Activated CD4-positive, alpha-beta memory T cell treated with anti-CD3 and anti-CD28 coated beads for 36 hours (primary cell): ENCODE data around the gene MEI1. TPM values are rescaled to one million over a fixed set of nuclear protein-coding genes. Genes with fewer than 3 reads are reported as not detected.
"Not testable (repeated sequence)": the region's sequence is repeated elsewhere in the genome, so short reads cannot be mapped to it uniquely, and the experiment has no call there.

Source experiments
- CTCF ChIA-PET: fragments of 350-600 bp; sonication (Branson Sonifier 250); formaldehyde crosslinking; loops from one replicate; lab custom pipeline; 2021; ENCODE audit warnings: antibody characterized with exemption, inconsistent platforms; lab: Charles Lee
- POLR2A ChIA-PET: fragments of 350-600 bp; sonication (Branson Sonifier 250); formaldehyde crosslinking; loops from one replicate; lab custom pipeline; 2021; ENCODE audit warnings: antibody characterized with exemption; lab: Charles Lee
- DNase-seq: peaks from one replicate; pipeline ENCODE4 v3.0.0-alpha.2; 2020
- H3K27ac Mint-ChIP-seq: one replicate; pipeline ENCODE4 v1.8.0; 2021; ENCODE audit warnings: mixed read lengths
- H3K27me3 Mint-ChIP-seq: one replicate; pipeline ENCODE4 v1.8.0; 2021; ENCODE audit warnings: mixed read lengths
- H3K36me3 Mint-ChIP-seq: one replicate; pipeline ENCODE4 v1.8.0; 2021; ENCODE audit warnings: mixed read lengths
- H3K4me1 Mint-ChIP-seq: one replicate; pipeline ENCODE4 v1.8.0; 2021; ENCODE audit warnings: low read depth, mixed read lengths
- H3K4me3 Mint-ChIP-seq: one replicate; pipeline ENCODE4 v1.8.0; 2021; ENCODE audit warnings: mild to moderate bottlenecking, mixed read lengths
- H3K9me3 Mint-ChIP-seq: one replicate; pipeline ENCODE4 v1.8.0; 2021; ENCODE audit warnings: mixed read lengths
- intact Hi-C: fragments of 100-400 bp; cut with micrococcal nuclease; formaldehyde crosslinking; loops from one replicate; pipeline ENCODE4 v1.15.1; 2023
- total RNA-seq, 2 experiments: library from RNA; stranded (reverse); gene quantifications; one replicate each; pipeline ENCODE4 v1.2.3, GENCODE V29; 2021

MEI1 gene
- total RNA-seq, 2 experiments from 2014 or later = 51.3 to 52.3 TPM

DNA sequence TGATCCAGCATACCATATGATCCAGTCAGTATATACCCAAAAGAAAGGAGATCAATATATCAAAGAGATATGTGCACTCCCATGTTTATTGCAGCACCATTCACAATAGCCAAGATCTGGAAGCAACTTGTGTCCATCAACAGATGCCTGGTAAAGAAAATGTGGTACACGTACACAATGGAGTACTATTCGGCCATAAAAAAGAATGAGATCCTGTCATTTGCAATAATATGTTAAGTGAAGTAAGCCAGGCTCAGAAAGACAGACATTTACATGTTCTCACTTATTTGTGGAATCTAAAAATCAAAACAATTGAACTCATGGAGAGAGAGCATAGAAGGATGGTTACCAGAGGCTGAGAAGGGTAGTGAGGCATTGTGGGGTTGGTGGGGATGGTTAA, 37.6 kb upstream of the MEI1 start:
- intact Hi-C loops = no loop called here
- H3K9me3 Mint-ChIP-seq = no peaks in the 10 kb centered on the region
- ChIA-PET POLR2A (no interaction called here), CTCF (no interaction called here)
- no peak for DNase-seq
- H3K4me3 Mint-ChIP-seq = no peak overlapping the region
- peaks cover 3% of the 10 kb centered on the region for H3K4me1 Mint-ChIP-seq
- no peak overlapping the region for H3K27ac Mint-ChIP-seq
- H3K36me3 Mint-ChIP-seq = peaks cover 46% of the 10 kb centered on the region
- H3K27me3 Mint-ChIP-seq = no peaks in the 10 kb centered on the region

GRCh38 chr22:41663594-41663993, 35.7 kb upstream of the MEI1 start:
- H3K4me1 Mint-ChIP-seq, H3K4me3 Mint-ChIP-seq, DNase-seq, H3K27me3 Mint-ChIP-seq, intact Hi-C loops, H3K9me3 Mint-ChIP-seq: not testable (repeated sequence)
- ChIA-PET CTCF (interaction anchor here (1.2 kb wide), 1 partner anchor 9 kb away, joined by 3 read pairs; no protein-coding TSS in a partner anchor), POLR2A (interaction anchor here (0.6 to 1.0 kb wide), 3 partner anchors 13 to 321 kb away, joined by 3 read pairs; partner anchors contain the start of gene XRCC6)
- peak overlapping the region; percentile 10 for H3K27ac Mint-ChIP-seq
- H3K36me3 Mint-ChIP-seq = peaks cover 35% of the 10 kb centered on the region

GRCh38 chr22:41664490-41664889, 34.8 kb upstream of the MEI1 start:
- intact Hi-C loops = no loop called here
- H3K9me3 Mint-ChIP-seq = no peaks in the 10 kb centered on the region
- no peak overlapping the region for H3K27ac Mint-ChIP-seq
- H3K36me3 Mint-ChIP-seq = peaks cover 31% of the 10 kb centered on the region
- ChIA-PET POLR2A (interaction anchor here (0.7 to 1.0 kb wide), 2 partner anchors 14 to 43 kb away, joined by 3 read pairs; partner anchors contain the start of gene XRCC6), CTCF (interaction anchor here (0.9 kb wide), 1 partner anchor 33 kb away, joined by 3 read pairs; no protein-coding TSS in a partner anchor)
- no peak for DNase-seq
- no peaks in the 10 kb centered on the region for H3K27me3 Mint-ChIP-seq
- H3K4me3 Mint-ChIP-seq = no peak overlapping the region
- H3K4me1 Mint-ChIP-seq = peaks cover 13% of the 10 kb centered on the region

DNA sequence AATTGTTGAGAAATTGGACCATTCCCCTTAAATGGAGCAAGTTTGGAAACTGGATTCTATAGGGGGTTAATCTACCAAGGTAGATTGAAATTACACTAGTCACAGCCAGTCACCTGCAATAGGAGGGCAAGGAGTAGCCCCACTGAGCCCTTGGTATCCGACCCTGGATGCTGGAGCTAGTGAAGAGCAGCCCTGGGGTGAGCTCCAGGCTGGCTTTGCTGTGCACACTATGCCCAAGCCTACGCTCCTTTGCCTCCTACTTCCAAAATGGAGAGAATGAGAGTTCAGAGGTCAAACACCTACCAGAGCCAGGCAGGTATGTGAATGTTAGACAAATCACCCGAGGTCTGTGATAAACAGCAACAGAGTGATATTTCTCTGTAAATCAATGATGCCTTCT, 34.4 kb upstream of the MEI1 start:
- Mint-ChIP-seq H3K36me3 (peaks cover 29% of the 10 kb centered on the region), H3K9me3 (no peaks in the 10 kb centered on the region), H3K4me3 (no peak overlapping the region), H3K27ac (peak overlapping the region; percentile 76), H3K4me1 (peaks cover 13% of the 10 kb centered on the region), H3K27me3 (no peaks in the 10 kb centered on the region)
- intact Hi-C loops = no loop called here
- CTCF ChIA-PET = interaction anchor here (0.9 to 3.4 kb wide), 4 partner anchors 8 to 33 kb away, joined by 3 to 28 read pairs (median 16); partner anchors contain the start of genes MEI1 and SNU13
- POLR2A ChIA-PET = no interaction called here
- no peak for DNase-seq

GRCh38 chr22:41668971-41669911, 30.1 kb upstream of the MEI1 start:
- CTCF ChIA-PET = interaction anchor here (2.4 kb wide), 1 partner anchor 28 kb away, joined by 12 read pairs; no protein-coding TSS in a partner anchor
- DNase-seq = no peak
- Mint-ChIP-seq H3K4me3 (no peak overlapping the region), H3K9me3 (no peaks in the 10 kb centered on the region), H3K4me1 (peaks cover 16% of the 10 kb centered on the region), H3K27ac (no peak overlapping the region), H3K27me3 (no peaks in the 10 kb centered on the region), H3K36me3 (peaks cover 12% of the 10 kb centered on the region)
- POLR2A ChIA-PET = interaction anchor here (1.3 kb wide), 1 partner anchor 28 kb away, joined by 6 read pairs; no protein-coding TSS in a partner anchor
- intact Hi-C loops = no loop called here

- DNase-seq, H3K9me3 Mint-ChIP-seq, H3K27me3 Mint-ChIP-seq, H3K4me3 Mint-ChIP-seq, H3K27ac Mint-ChIP-seq, POLR2A ChIA-PET, intact Hi-C loops: not testable (repeated sequence)
- peaks cover 14% of the 10 kb centered on the region for H3K4me1 Mint-ChIP-seq
- CTCF ChIA-PET = interaction anchor here (0.7 kb wide), 1 partner anchor 167 kb away, joined by 3 read pairs; no protein-coding TSS in a partner anchor
- peaks cover 24% of the 10 kb centered on the region for H3K36me3 Mint-ChIP-seq
Observed at GRCh38 chr22:41672096-41672495, 27.2 kb upstream of the MEI1 start.

GRCh38 chr22:41672780-41673509, 26.4 kb upstream of the MEI1 start:
- no peak overlapping the region for H3K27ac Mint-ChIP-seq

GRCh38 chr22:41674846-41675340, 24.4 kb upstream of the MEI1 start:
- Mint-ChIP-seq H3K4me1 (peaks cover 9% of the 10 kb centered on the region), H3K27me3 (no peaks in the 10 kb centered on the region), H3K27ac (peak overlapping the region; percentile 30), H3K36me3 (peaks cover 37% of the 10 kb centered on the region), H3K9me3 (no peaks in the 10 kb centered on the region), H3K4me3 (no peak overlapping the region)
- ChIA-PET POLR2A (no interaction called here), CTCF (interaction anchor here (1.1 kb wide), 1 partner anchor 8 kb away, joined by 5 read pairs; no protein-coding TSS in a partner anchor)
- intact Hi-C loops = no loop called here
- DNase-seq = no peak

More at GRCh38 chr22:41672780-41673509, 26.4 kb upstream of the MEI1 start:
- Mint-ChIP-seq H3K27me3 (no peaks in the 10 kb centered on the region), H3K9me3 (no peaks in the 10 kb centered on the region), H3K4me1 (peaks cover 10% of the 10 kb centered on the region), H3K36me3 (peaks cover 27% of the 10 kb centered on the region), H3K4me3 (no peak overlapping the region)
- intact Hi-C loops = no loop called here
- CTCF ChIA-PET = interaction anchor here (1.4 kb wide), 2 partner anchors 13 to 24 kb away, joined by 3 to 4 read pairs; no protein-coding TSS in a partner anchor
- DNase-seq = no peak
- POLR2A ChIA-PET = no interaction called here

DNA sequence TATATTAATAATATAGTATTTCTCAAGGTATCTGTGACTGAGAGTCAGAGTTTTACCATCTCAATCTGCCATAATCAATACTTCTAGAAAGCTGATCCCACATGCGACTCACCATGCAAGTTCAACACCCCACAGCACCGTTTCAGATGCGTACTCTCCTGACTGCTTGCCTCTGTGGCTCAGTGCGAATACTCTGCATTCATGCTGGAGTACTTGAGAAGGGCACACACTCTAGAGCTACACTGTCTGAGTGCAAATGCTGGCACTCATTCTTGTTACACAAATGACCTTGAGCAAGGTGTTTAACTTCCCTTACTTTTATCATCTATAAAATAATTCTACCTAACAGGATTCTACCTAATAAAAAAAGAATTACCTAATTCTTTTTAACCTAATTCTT, 23.2 kb upstream of the MEI1 start:
- Mint-ChIP-seq H3K27ac (no peak overlapping the region), H3K4me3 (no peak overlapping the region), H3K9me3 (no peaks in the 10 kb centered on the region), H3K27me3 (no peaks in the 10 kb centered on the region), H3K4me1 (peaks cover 16% of the 10 kb centered on the region), H3K36me3 (peaks cover 47% of the 10 kb centered on the region)
- DNase-seq = no peak
- intact Hi-C loops = no loop called here
- POLR2A ChIA-PET = no interaction called here
- CTCF ChIA-PET = interaction anchor here (1.1 to 1.6 kb wide), 2 partner anchors 9 to 21 kb away, joined by 3 read pairs; no protein-coding TSS in a partner anchor

- intact Hi-C loops = no loop called here
- ChIA-PET CTCF (interaction anchor here (3.3 kb wide), 1 partner anchor 15 kb away, joined by 21 read pairs; no protein-coding TSS in a partner anchor), POLR2A (no interaction called here)
- Mint-ChIP-seq H3K36me3 (peaks cover 30% of the 10 kb centered on the region), H3K27ac (no peak overlapping the region), H3K27me3 (no peaks in the 10 kb centered on the region), H3K9me3 (no peaks in the 10 kb centered on the region), H3K4me3 (peak overlapping the region; percentile 99), H3K4me1 (peaks cover 24% of the 10 kb centered on the region)
- DNase-seq = no peak
Observed at GRCh38 chr22:41681616-41682015, 17.7 kb upstream of the MEI1 start.

- Mint-ChIP-seq H3K27ac (peak overlapping the region; percentile 93), H3K9me3 (no peaks in the 10 kb centered on the region), H3K4me1 (peaks cover 26% of the 10 kb centered on the region), H3K27me3 (no peaks in the 10 kb centered on the region), H3K36me3 (peaks cover 27% of the 10 kb centered on the region), H3K4me3 (peak overlapping the region; percentile 99)
- ChIA-PET CTCF (no interaction called here), POLR2A (no interaction called here)
- intact Hi-C loops = no loop called here
- DNase-seq = peak; percentile 92
Observed at GRCh38 chr22:41682033-41682807, 17.1 kb upstream of the MEI1 start.
